IMR-90 (cell line): ENCODE results near the gene TBC1D32. TPM values are rescaled to one million over a fixed set of nuclear protein-coding genes. Genes with fewer than 3 reads are reported as not detected.

Source experiments
- ATAC-seq: fragments of 200-7000 bp; cut with Tn5 transposase; 2 replicates; pipeline ENCODE4 v1.9.1; 2020; ENCODE audit warnings: low read depth, mild to moderate bottlenecking, moderate library complexity
- BruUV-seq: library from RNA; stranded (reverse); fragments of 400-500 nt; replicated peaks from 2 replicates; lab custom pipeline; 2021; lab: Mats Ljungman, UMichigan
- CTCF ChIA-PET: fragments of 300-600 bp; formaldehyde crosslinking; extraction: SDS; loops from one replicate; lab custom pipeline; 2021; ENCODE audit warnings: antibody characterized with exemption; lab: Yijun Ruan, JAX
- POLR2A ChIA-PET: fragments of 300-600 bp; sonication (Branson Sonifier 250); formaldehyde crosslinking; loops from one replicate; lab custom pipeline; 2022; ENCODE audit warnings: antibody characterized with exemption; ENCODE audit not compliant: unreplicated experiment; lab: Charles Lee
- DNase-seq: peaks from one replicate; pipeline ENCODE4 v3.0.0; 2013
- H2AFZ ChIP-seq: replicated peaks from 2 replicates; pipeline ENCODE3; 2013; ENCODE audit warnings: low read length, mild to moderate bottlenecking; ENCODE audit not compliant: poor library complexity
- H2AK5ac ChIP-seq: 2 replicates; pipeline ENCODE4 v1.6.1; 2013; ENCODE audit warnings: low read depth, low read length, inconsistent platforms
- H2AK9ac ChIP-seq: replicated peaks from 2 replicates; pipeline ENCODE3; 2013; ENCODE audit warnings: mild to moderate bottlenecking, low read depth, low read length, moderate library complexity; ENCODE audit not compliant: poor library complexity
- H2BK120ac ChIP-seq: 2 replicates; pipeline ENCODE4 v1.6.1; 2013; ENCODE audit warnings: low read depth, low read length, inconsistent platforms
- H2BK15ac ChIP-seq: 3 replicates; pipeline ENCODE4 v1.6.1; 2013; ENCODE audit warnings: low read depth, low read length, inconsistent platforms
- H2BK20ac ChIP-seq: 2 replicates; pipeline ENCODE4 v1.6.1; 2013; ENCODE audit warnings: low read depth, mild to moderate bottlenecking, inconsistent platforms, low read length, moderate library complexity
- H2BK5ac ChIP-seq: 2 replicates; pipeline ENCODE4 v1.6.1; 2013; ENCODE audit warnings: mild to moderate bottlenecking, low read depth, low read length, inconsistent platforms; ENCODE audit not compliant: poor library complexity, severe bottlenecking
- H3K14ac ChIP-seq: replicated peaks from 2 replicates; pipeline ENCODE4 v1.6.1; 2013; ENCODE audit warnings: low read depth, low read length, inconsistent platforms
- H3K18ac ChIP-seq: 2 replicates; pipeline ENCODE4 v1.6.1; 2013; ENCODE audit warnings: low read depth, low read length, control low read depth
- H3K23ac ChIP-seq: 2 replicates; pipeline ENCODE4 v1.6.1; 2013; ENCODE audit warnings: low read depth, low read length, inconsistent platforms
- H3K27ac ChIP-seq: 2 replicates; pipeline ENCODE4 v1.5.1; 2013; ENCODE audit warnings: mild to moderate bottlenecking, control low read depth, low read length; ENCODE audit not compliant: insufficient read depth
- H3K27me3 ChIP-seq: 2 replicates; pipeline ENCODE4 v1.6.1; 2013; ENCODE audit warnings: low read length; ENCODE audit not compliant: control insufficient read depth, insufficient read depth
- H3K36me3 ChIP-seq: 2 replicates; pipeline ENCODE4 v1.6.1; 2013; ENCODE audit warnings: low read length, mixed read lengths; ENCODE audit not compliant: control insufficient read depth, insufficient read depth
- H3K4ac ChIP-seq: 2 replicates; pipeline ENCODE4 v1.6.1; 2013; ENCODE audit warnings: low read depth, low read length, inconsistent platforms
- H3K4me1 ChIP-seq: 2 replicates; pipeline ENCODE4 v1.6.1; 2013; ENCODE audit warnings: low read length, mixed read lengths; ENCODE audit not compliant: control insufficient read depth, insufficient read depth
- H3K4me2 ChIP-seq: 2 replicates; pipeline ENCODE4 v1.6.1; 2013; ENCODE audit warnings: low read depth, mild to moderate bottlenecking, control low read depth, low read length, moderate library complexity
- H3K4me3 ChIP-seq: 2 replicates; pipeline ENCODE4 v1.5.1; 2013; ENCODE audit warnings: low read depth, mild to moderate bottlenecking, control low read depth, low read length, moderate library complexity; ENCODE audit not compliant: insufficient read depth
- H3K56ac ChIP-seq: 2 replicates; pipeline ENCODE4 v1.6.1; 2013; ENCODE audit warnings: low read length, inconsistent platforms; ENCODE audit not compliant: insufficient read depth; ENCODE audit errors: extremely low read depth
- H3K79me1 ChIP-seq, 2 experiments: 2 replicates each; pipeline ENCODE4 v1.6.1; 2013; ENCODE audit warnings: low read length in 2 of 2, inconsistent platforms in 1 of 2, low read depth in 1 of 2
- H3K9ac ChIP-seq: 2 replicates; pipeline ENCODE4 v1.6.1; 2013; ENCODE audit warnings: low read depth, low read length, control low read depth
- H3K9me1 ChIP-seq: 2 replicates; pipeline ENCODE4 v1.6.1; 2013; ENCODE audit warnings: low read length, inconsistent platforms; ENCODE audit not compliant: insufficient read depth
- H3K9me3 ChIP-seq: 2 replicates; pipeline ENCODE4 v1.6.1; 2013; ENCODE audit warnings: low read length; ENCODE audit not compliant: control insufficient read depth, insufficient read depth
- H4K20me1 ChIP-seq: 2 replicates; pipeline ENCODE4 v1.6.1; 2013; ENCODE audit warnings: low read length, inconsistent platforms; ENCODE audit not compliant: insufficient read depth
- H4K5ac ChIP-seq: 2 replicates; pipeline ENCODE4 v1.6.1; 2013; ENCODE audit warnings: mild to moderate bottlenecking, low read depth, low read length, control low read depth
- H4K8ac ChIP-seq, 2 experiments: 2 replicates each; pipeline ENCODE4 v1.6.1; 2013; ENCODE audit warnings: low read depth in 2 of 2, low read length in 2 of 2, control low read depth in 1 of 2, inconsistent platforms in 1 of 2
- H4K91ac ChIP-seq: 2 replicates; pipeline ENCODE4 v1.6.1; 2013; ENCODE audit warnings: low read depth, low read length, inconsistent platforms; ENCODE audit not compliant: insufficient read depth
- ELK1 ChIP-seq: fragments of 150-350 bp; IDR thresholded peaks from 2 replicates; pipeline ENCODE4 v1.6.1; 2016; ENCODE audit warnings: low read depth, mild to moderate bottlenecking, low read length, moderate library complexity, borderline replicate concordance
- POLR2A ChIP-seq: IDR thresholded peaks from 2 replicates; pipeline ENCODE4 v1.6.1; 2012; ENCODE audit warnings: mild to moderate bottlenecking, low read depth, low read length
- WGBS, 2 experiments: methylation state at CpG; one replicate each; pipeline versions ENCODE4 v1.1.5 to v1.1.7; 2013; ENCODE audit warnings: missing lambda C conversion rate in 2 of 2; ENCODE audit not compliant: insufficient read length in 1 of 2; ENCODE audit errors: extremely low coverage in 2 of 2; 5-methylcytosine and 5-hydroxymethylcytosine counted together
- dilution Hi-C: fragments of 300-500 bp; cut with HindIII; formaldehyde crosslinking; loops from one replicate; pipeline ENCODE4 v1.14.3; 2018; ENCODE audit warnings: low sequenced_read_pairs; ENCODE audit not compliant: unreplicated experiment
- in situ Hi-C: fragments of 300-500 bp; cut with MboI; formaldehyde crosslinking; loops from 3 replicates; pipeline ENCODE4 v1.14.3; 2019; ENCODE audit warnings: low sequenced_read_pairs, inconsistent platforms, mixed read lengths
- intact Hi-C: fragments of 100-400 bp; cut with micrococcal nuclease; formaldehyde crosslinking; loops from 2 replicates; pipeline ENCODE4 v1.10.0; 2022
- polyA plus RNA-seq, 3 experiments: library from polyadenylated mRNA; depleted of rRNA; stranded (reverse); fragments of >200 nt; gene quantifications; 2 replicates each; pipeline ENCODE4 v1.2.3, GENCODE V29; 2012; ENCODE audit warnings: low replicate concordance in 1 of 3
- total RNA-seq: library from RNA; depleted of rRNA; stranded (reverse); fragments of >200 nt; gene quantifications from 2 replicates; pipeline ENCODE4 v1.2.3, GENCODE V29; 2012

TBC1D32 gene
- total and polyA plus RNA-seq, 2 of the 4 experiments (the other 2 are of a cell fraction) = 3.0 to 7.2 TPM

GRCh38 chr6:121187200-121187832 lies 147.0 kb downstream of the TBC1D32 start:
- no CpG with 5 or more reads among the region's 1 CpG for WGBS, 2 experiments
- Histone ChIP-seq H3K27ac (no peak overlapping the region), H3K18ac (no peak overlapping the region), H3K36me3 (no peaks in the 10 kb centered on the region), H2AK9ac (no peak overlapping the region), H3K79me1 (no peaks in the 10 kb centered on the region), H3K4me2 (no peak overlapping the region), H3K4ac (no peak overlapping the region), H2BK120ac (no peak overlapping the region), H4K20me1 (no peaks in the 10 kb centered on the region), H3K9me3 (no peaks in the 10 kb centered on the region), H3K4me1 (no peaks in the 10 kb centered on the region), H2BK5ac (no peak overlapping the region), H2BK20ac (no peak overlapping the region), H3K23ac (no peak overlapping the region), H3K56ac (no peak overlapping the region), H4K5ac (no peak overlapping the region), H4K8ac (no peak overlapping the region), H3K14ac (no peak overlapping the region), H3K27me3 (no peaks in the 10 kb centered on the region), H2AFZ (no peak overlapping the region), H3K9ac (no peak overlapping the region), H2BK15ac (no peak overlapping the region), H4K91ac (no peak overlapping the region), H3K9me1 (no peaks in the 10 kb centered on the region), H2AK5ac (no peak overlapping the region), H3K4me3 (no peak overlapping the region)
- dilution Hi-C loops = no loop called here
- ChIA-PET CTCF (interaction anchor here (0.7 kb wide), 1 partner anchor 271 kb away, joined by 3 read pairs; no protein-coding TSS in a partner anchor), POLR2A (no interaction called here)
- no TSS peak for BruUV-seq
- intact Hi-C loops = no loop called here
- in situ Hi-C loops = no loop called here
- ATAC-seq (no peak), DNase-seq (no peak)
- TF ChIP-seq ELK1 (no peak), POLR2A (no peak)
